Osteoblast (primary cell): ENCODE data around the gene S100A11. TPM values are rescaled to one million over a fixed set of nuclear protein-coding genes. Genes with fewer than 3 reads are reported as not detected.

Source experiments
- DNase-seq: peaks from one replicate; pipeline ENCODE4 v3.0.0; 2011; ENCODE audit warnings: low spot score, mixed read lengths; ENCODE audit not compliant: insufficient read length; ENCODE audit errors: missing footprints
- H2AFZ ChIP-seq: 2 replicates; pipeline ENCODE4 v1.6.0; 2011; ENCODE audit warnings: mild to moderate bottlenecking, low read length
- H3K27ac ChIP-seq: 2 replicates; pipeline ENCODE4 v1.5.1; 2011; ENCODE audit warnings: mild to moderate bottlenecking, low read depth, low read length, moderate library complexity
- H3K27me3 ChIP-seq: 2 replicates; pipeline ENCODE4 v1.6.0; 2012; ENCODE audit warnings: mild to moderate bottlenecking, control low read depth, inconsistent platforms, low read length, moderate library complexity; ENCODE audit not compliant: insufficient read depth
- H3K36me3 ChIP-seq: 2 replicates; pipeline ENCODE4 v1.5.1; 2011; ENCODE audit warnings: mild to moderate bottlenecking, low read length, control low read depth, moderate library complexity; ENCODE audit not compliant: insufficient read depth
- H3K4me1 ChIP-seq: 2 replicates; pipeline ENCODE4 v1.5.1; 2011; ENCODE audit warnings: mild to moderate bottlenecking, low read length, control low read depth, moderate library complexity; ENCODE audit not compliant: insufficient read depth
- H3K4me2 ChIP-seq: 2 replicates; pipeline ENCODE4 v1.6.0; 2011; ENCODE audit warnings: mild to moderate bottlenecking, low read length; ENCODE audit not compliant: insufficient read depth
- H3K4me3 ChIP-seq: fragments of 200-600 bp; sonication (generic); 3 replicates; pipeline ENCODE4 v1.5.1; 2012; ENCODE audit warnings: mild to moderate bottlenecking, low read length, inconsistent platforms; ENCODE audit not compliant: insufficient read depth
- H3K79me2 ChIP-seq: 2 replicates; pipeline ENCODE4 v1.6.0; 2012; ENCODE audit warnings: mild to moderate bottlenecking, low read length, control low read depth, inconsistent platforms; ENCODE audit not compliant: insufficient read depth
- H3K9me3 ChIP-seq: 2 replicates; pipeline ENCODE4 v1.5.1; 2011; ENCODE audit warnings: low read depth, low read length, control low read depth
- H4K20me1 ChIP-seq: 2 replicates; pipeline ENCODE4 v1.6.0; 2012; ENCODE audit warnings: mild to moderate bottlenecking, low read length, control low read depth; ENCODE audit not compliant: insufficient read depth
- total RNA-seq: library from RNA; depleted of rRNA; stranded (reverse); fragments of >200 nt; gene quantifications from 2 replicates; pipeline ENCODE4 v1.2.3, GENCODE V29; 2012
- TF ChIP-seq, protein P1 (sequence below): IDR thresholded peaks from 2 replicates; pipeline ENCODE4 v1.5.1; 2011; ENCODE audit warnings: mild to moderate bottlenecking, low read depth, low read length, moderate library complexity; ENCODE audit errors: extremely low read depth

Gene S100A11
- total RNA-seq, 1 donor = 142 TPM

DNA sequence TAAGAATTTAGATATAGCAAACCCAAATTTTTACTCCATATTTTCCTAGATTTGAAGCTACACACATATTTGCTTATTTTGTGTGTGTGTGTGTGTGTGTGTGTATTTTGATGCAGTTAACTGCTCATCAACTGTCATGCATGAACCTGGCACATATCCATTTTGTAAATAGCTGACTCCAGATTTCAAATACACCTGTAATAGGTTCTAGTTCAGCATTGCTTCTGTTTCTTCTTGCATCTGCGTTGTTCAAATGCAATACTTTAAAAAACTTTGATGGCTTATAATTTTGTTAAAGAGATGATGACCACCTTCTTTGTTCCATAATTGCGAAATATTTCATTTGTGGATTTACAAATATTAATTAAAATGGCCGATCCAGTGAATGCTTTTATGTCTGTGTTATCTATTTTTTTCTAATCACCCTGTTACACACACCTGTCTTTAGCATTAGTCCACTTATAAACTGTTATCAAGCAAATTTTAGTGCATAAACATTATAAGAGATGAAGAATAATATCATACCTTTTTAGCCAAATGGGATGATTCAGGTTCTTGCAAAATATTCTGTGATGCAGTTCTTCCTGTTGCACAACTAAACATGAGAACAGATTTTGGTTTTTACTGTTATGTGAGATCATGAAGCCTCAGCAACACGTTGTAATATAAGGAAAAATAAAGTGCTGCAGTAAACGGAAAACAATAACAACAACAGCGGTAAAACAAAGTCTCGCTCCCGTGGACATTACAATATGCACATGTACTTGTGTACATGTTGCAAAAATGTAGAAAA, 12.7 kb upstream of the S100A11 start:
- Histone ChIP-seq H3K4me3 (no peak overlapping the region), H3K9me3 (no peaks in the 10 kb centered on the region), H2AFZ (no peak overlapping the region), H3K4me2 (no peak overlapping the region), H3K4me1 (peaks cover 51% of the 10 kb centered on the region), H3K36me3 (no peaks in the 10 kb centered on the region), H3K27me3 (peaks cover 18% of the 10 kb centered on the region), H4K20me1 (no peaks in the 10 kb centered on the region), H3K79me2 (no peaks in the 10 kb centered on the region), H3K27ac (peak overlapping the region; percentile 98)
- DNase-seq = no peak
- TF ChIP-seq, protein P1, sequence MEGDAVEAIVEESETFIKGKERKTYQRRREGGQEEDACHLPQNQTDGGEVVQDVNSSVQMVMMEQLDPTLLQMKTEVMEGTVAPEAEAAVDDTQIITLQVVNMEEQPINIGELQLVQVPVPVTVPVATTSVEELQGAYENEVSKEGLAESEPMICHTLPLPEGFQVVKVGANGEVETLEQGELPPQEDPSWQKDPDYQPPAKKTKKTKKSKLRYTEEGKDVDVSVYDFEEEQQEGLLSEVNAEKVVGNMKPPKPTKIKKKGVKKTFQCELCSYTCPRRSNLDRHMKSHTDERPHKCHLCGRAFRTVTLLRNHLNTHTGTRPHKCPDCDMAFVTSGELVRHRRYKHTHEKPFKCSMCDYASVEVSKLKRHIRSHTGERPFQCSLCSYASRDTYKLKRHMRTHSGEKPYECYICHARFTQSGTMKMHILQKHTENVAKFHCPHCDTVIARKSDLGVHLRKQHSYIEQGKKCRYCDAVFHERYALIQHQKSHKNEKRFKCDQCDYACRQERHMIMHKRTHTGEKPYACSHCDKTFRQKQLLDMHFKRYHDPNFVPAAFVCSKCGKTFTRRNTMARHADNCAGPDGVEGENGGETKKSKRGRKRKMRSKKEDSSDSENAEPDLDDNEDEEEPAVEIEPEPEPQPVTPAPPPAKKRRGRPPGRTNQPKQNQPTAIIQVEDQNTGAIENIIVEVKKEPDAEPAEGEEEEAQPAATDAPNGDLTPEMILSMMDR = no peak

DNA sequence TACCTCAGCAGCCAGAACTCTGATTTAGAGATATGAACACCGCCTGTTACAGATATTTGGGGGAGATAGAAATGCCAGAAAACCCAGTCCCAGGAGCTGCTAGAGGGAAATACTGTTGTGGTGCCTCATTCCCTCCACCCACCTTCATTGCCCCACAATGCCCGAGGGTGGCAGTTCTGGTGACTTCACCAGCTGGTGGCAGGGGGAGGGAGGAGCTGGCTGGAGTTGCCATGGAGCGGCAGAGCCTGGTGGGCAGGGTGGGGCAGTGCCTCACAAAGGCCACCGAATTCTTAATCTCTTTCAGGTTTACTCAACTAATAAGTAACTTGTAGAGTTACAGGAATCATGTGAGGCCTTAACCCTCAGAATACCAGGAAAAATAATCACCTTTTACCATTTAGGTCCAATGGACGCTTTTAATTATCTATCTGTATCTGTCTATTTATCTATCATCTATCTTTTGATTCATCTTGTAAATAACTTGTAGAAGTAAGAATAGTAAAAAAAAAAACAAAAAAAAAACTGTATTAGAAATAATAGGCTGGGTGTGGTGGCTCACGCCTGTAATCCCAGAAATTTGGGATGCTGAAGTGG, 11.7 kb upstream of the S100A11 start:
- peak overlapping the region; percentile 59 for H3K4me3 ChIP-seq
- DNase-seq = no peak
- H3K4me1 ChIP-seq = peaks cover 51% of the 10 kb centered on the region
- no peaks in the 10 kb centered on the region for H3K79me2 ChIP-seq
- peak overlapping the region; percentile 98 for H3K27ac ChIP-seq
- H4K20me1 ChIP-seq = no peaks in the 10 kb centered on the region
- H3K27me3 ChIP-seq = peaks cover 9% of the 10 kb centered on the region
- peak overlapping the region; percentile 59 for H2AFZ ChIP-seq
- H3K36me3 ChIP-seq = no peaks in the 10 kb centered on the region
- H3K9me3 ChIP-seq = no peaks in the 10 kb centered on the region
- peak overlapping the region; percentile 90 for H3K4me2 ChIP-seq
- TF ChIP-seq, protein P1 = no peak

DNA sequence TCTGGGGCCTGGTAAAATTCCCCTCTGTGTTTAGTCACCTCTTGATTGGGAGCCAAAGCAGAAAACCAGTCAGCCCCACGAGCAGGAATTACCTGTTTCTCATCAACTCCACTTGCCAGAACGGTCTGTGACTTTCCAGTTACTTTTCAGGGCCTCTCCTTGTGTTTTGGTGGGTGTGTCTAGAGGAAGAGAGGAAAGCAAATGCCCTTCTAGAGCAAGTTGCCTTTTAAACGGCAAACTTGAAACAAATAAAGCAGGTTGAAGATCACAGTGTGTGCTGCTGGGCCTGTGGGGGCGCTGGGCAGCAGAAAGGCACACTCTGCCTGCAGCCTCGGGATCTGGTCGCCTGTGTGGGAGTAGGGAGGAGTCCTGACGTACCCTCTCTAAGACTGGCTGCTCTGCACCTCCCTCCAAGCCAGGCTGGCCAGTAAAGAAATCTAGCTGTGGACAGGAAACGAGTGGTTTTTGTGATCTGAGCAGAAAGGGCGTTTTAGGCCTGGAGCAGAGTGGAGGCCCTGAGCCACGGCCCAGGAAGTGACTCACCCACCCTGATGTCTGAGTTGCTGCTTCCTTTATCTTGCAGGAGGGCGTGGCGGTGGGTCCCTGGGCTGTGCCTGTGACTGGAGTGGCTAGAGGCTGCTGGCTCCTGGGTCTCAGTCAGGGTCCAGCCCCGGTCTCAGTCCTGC, 11.1 kb upstream of the S100A11 start:
- Histone ChIP-seq H3K4me3 (peak overlapping the region; percentile 62), H3K27me3 (peaks cover 2% of the 10 kb centered on the region)

More for the DNA sequence above, 11.1 kb upstream of the S100A11 start:
- H3K4me2 ChIP-seq = peak overlapping the region; percentile 90
- DNase-seq = peak; percentile 85
- no peaks in the 10 kb centered on the region for H3K79me2 ChIP-seq
- H2AFZ ChIP-seq = peak overlapping the region; percentile 88
- H3K9me3 ChIP-seq = no peaks in the 10 kb centered on the region
- H3K27ac ChIP-seq = peak overlapping the region; percentile 98
- H3K4me1 ChIP-seq = peaks cover 51% of the 10 kb centered on the region
- H4K20me1 ChIP-seq = no peaks in the 10 kb centered on the region
- no peaks in the 10 kb centered on the region for H3K36me3 ChIP-seq
- TF ChIP-seq, protein P1 = peak; percentile 67
